Mammary epithelial cell (primary cell): ENCODE data around the gene AHRR.

Experiments
- CTCF ChIP-seq, 2 donors: IDR thresholded peaks in 1 of 2; conservative IDR thresholded peaks in 1 of 2; 2 replicates each; pipeline ENCODE4 v1.5.1; 2011 to 2012; ENCODE audit warnings: inconsistent platforms in 2 of 2, low read length in 2 of 2, mild to moderate bottlenecking in 2 of 2, control low read depth in 1 of 2, low read depth in 1 of 2; ENCODE audit not compliant: insufficient read depth in 1 of 2; ENCODE audit errors: extremely low read depth in 1 of 2
- EZH2 ChIP-seq: IDR thresholded peaks from 2 replicates; pipeline ENCODE4 v1.6.1; 2012; ENCODE audit warnings: low read length, inconsistent platforms, borderline replicate concordance

- TF ChIP-seq CTCF (conservative IDR thresholded peaks at IDR 0.05 in 1 of 2, IDR thresholded peaks at IDR 0.05 in 1 of 2; ENCODE audit: extremely low read depth in 1 of 2, insufficient read depth in 1 of 2, low read depth in 1 of 2, low read length in 2 of 2), result no peak
- no peak for TF ChIP-seq EZH2
Measured at GRCh38 chr5:416636-416960, 95.1 kb downstream of the AHRR start.
